ENCODE results near the gene GNAI3. TPM values are rescaled to one million over a fixed set of nuclear protein-coding genes. Genes with fewer than 3 reads are reported as not detected.

The GNAI3 gene
- total and polyA plus RNA-seq, 2 of the 8 experiments (the other 6 are each of a cell fraction or from before 2014, with no cell fraction given): 4.0 to 9.8 TPM

DNA sequence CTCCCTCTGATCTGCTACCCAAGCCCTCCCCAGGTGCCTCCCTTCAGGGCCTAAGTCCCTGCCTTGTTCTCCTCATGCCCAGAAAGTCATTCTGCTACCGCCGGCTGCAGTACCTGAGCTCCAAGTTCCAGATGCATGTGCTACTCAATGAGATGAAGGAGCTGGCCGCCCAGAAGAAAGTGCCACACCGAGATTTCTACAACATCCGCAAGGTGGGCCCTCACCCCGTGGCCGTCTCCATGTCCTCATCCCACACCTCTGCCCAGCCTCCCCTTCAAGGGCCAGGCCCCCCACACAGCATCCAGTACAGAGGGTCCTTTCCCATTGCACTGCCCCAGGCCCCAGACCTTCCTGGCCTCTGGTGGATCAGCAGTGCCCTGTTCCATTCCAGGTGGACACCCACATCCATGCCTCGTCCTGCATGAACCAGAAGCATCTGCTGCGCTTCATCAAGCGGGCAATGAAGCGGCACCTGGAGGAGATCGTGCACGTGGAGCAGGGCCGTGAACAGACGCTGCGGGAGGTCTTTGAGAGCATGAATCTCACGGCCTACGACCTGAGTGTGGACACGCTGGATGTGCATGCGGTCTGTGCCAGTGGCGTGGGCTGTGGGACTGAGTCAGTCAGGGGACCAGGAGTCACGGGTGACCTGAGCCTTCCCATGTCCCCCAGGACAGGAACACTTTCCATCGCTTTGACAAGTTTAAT lies 79.4 kb downstream of the GNAI3 start:
- H3K4ac ChIP-seq (replicated peaks; ENCODE audit: insufficient read length, low read depth, low read length): no peak overlapping the region
- no peak overlapping the region for H3K56ac ChIP-seq (replicated peaks; ENCODE audit: insufficient read length, low read depth, low read length)
- H3K27ac ChIP-seq (ENCODE audit: low read depth, low read length): no peak overlapping the region
- no peak overlapping the region for H2AFZ ChIP-seq (ENCODE audit: low read length)
- no peak overlapping the region for H2BK12ac ChIP-seq (ENCODE audit: low read depth, low read length)
- no peak overlapping the region for H4K8ac ChIP-seq (ENCODE audit: extremely low read depth, insufficient read depth, low read length)
- no peak overlapping the region for H2BK15ac ChIP-seq (ENCODE audit: low read length)
- peaks cover 3 to 23% of the 10 kb centered on the region in 2 experiments for H4K20me1 ChIP-seq (replicated peaks in 1 of 2; ENCODE audit: control insufficient read depth in 1 of 2, insufficient read depth in 2 of 2, low read length in 2 of 2)
- peaks cover 0 to 4% (median 0%) of the 10 kb centered on the region in 4 experiments; a peak in 5 of 7 replicates for H3K4me1 ChIP-seq (replicated peaks in 1 of 4; ENCODE audit: control insufficient read depth in 3 of 4, insufficient read depth in 4 of 4, low read length in 3 of 4)
- H4K91ac ChIP-seq (replicated peaks; ENCODE audit: insufficient read length, low read length): no peak overlapping the region
- no peak overlapping the region for H3K18ac ChIP-seq (ENCODE audit: extremely low read depth, low read length)
- H2BK120ac ChIP-seq (replicated peaks; ENCODE audit: low read depth, low read length): no peak overlapping the region
- H3K36me3 ChIP-seq (ENCODE audit: control insufficient read depth in 2 of 4, insufficient read depth in 4 of 4, low read length in 3 of 4): peaks cover 17 to 27% (median 24%) of the 10 kb centered on the region in 4 experiments
- no peak overlapping the region for H4K5ac ChIP-seq (ENCODE audit: insufficient read length, low read depth, low read length)
- peak in 1 of 2 experiments; percentile 22 for DNase-seq (ENCODE audit: low read depth in 1 of 2, low spot score in 2 of 2)
- no peak overlapping the region for H3K4me3 ChIP-seq (ENCODE audit: extremely low read depth in 1 of 4, insufficient read depth in 2 of 4, low read depth in 3 of 4, low read length in 4 of 4)
- H3K9me3 ChIP-seq (ENCODE audit: insufficient read depth in 2 of 2, low read depth in 1 of 2, low read length in 1 of 2): no peaks in the 10 kb centered on the region
- H3K4me2 ChIP-seq (ENCODE audit: insufficient read depth in 1 of 2, low read depth in 2 of 2, low read length in 2 of 2): no peak overlapping the region
- no peaks in the 10 kb centered on the region for H3K27me3 ChIP-seq (replicated peaks in 1 of 4; ENCODE audit: control insufficient read depth in 3 of 4, extremely low read depth in 1 of 4, insufficient read depth in 3 of 4, low read length in 3 of 4)
- H2BK20ac ChIP-seq (ENCODE audit: low read length): no peak overlapping the region
- no peak overlapping the region for H2AK5ac ChIP-seq (ENCODE audit: low read depth, low read length)
- CTCF ChIA-PET (ENCODE audit: partially characterized antibody): interaction anchor here (0.5 to 10.4 kb wide), 13 partner anchors 11 to 1774 kb away, joined by 3 to 73 read pairs (median 4); partner anchors contain the start of gene GNAI3
- no peak overlapping the region; a peak in 1 of 7 replicates for H3K9ac ChIP-seq (replicated peaks in 1 of 4; ENCODE audit: extremely low read depth in 1 of 4, low read depth in 3 of 4, low read length in 3 of 4)
- no peak overlapping the region; the same call in 1 of the 2 replicates for H2BK5ac ChIP-seq (ENCODE audit: low read depth, low read length)
- TF ChIP-seq TAF1 (IDR thresholded peaks at IDR 0.05; ENCODE audit: low read depth, low read length): no peak
- TF ChIP-seq ZNF274 (IDR thresholded peaks at IDR 0.05; ENCODE audit: borderline replicate concordance, extremely low read depth, low read length): no peak
- TF ChIP-seq JUN (IDR thresholded peaks at IDR 0.05; ENCODE audit: low read depth, low read length): no peak
- no peak for TF ChIP-seq BCL11A (IDR thresholded peaks at IDR 0.05; ENCODE audit: low read depth in 2 of 2, low read length in 2 of 2)
- TF ChIP-seq SAP30 (IDR thresholded peaks at IDR 0.05; ENCODE audit: insufficient read depth, insufficient replicate concordance, low read length): no peak
- no peak for TF ChIP-seq CTBP2 (IDR thresholded peaks at IDR 0.05; ENCODE audit: borderline replicate concordance, insufficient read depth, insufficient read length, low read length)
- TF ChIP-seq KDM1A (IDR thresholded peaks at IDR 0.05; ENCODE audit: borderline replicate concordance, low read length): no peak
- no peak for TF ChIP-seq EP300 (IDR thresholded peaks at IDR 0.05; ENCODE audit: borderline replicate concordance in 1 of 2, low read depth in 2 of 2, low read length in 2 of 2)
- no peak for TF ChIP-seq BACH1 (IDR thresholded peaks at IDR 0.05; ENCODE audit: low read length)
- H3K79me1 ChIP-seq (ENCODE audit: low read depth, low read length): peaks cover 10% of the 10 kb centered on the region
- no peak overlapping the region for H3K23ac ChIP-seq (ENCODE audit: insufficient read length)
- WGBS, 2 experiments (ENCODE audit: extremely low coverage in 1 of 2, insufficient coverage in 1 of 2, insufficient read length in 1 of 2, insufficient replicate concordance in 2 of 2, low coverage in 1 of 2, low lambda C conversion rate in 2 of 2, missing lambda C conversion rate in 1 of 2): 96% methylated on average over 23 of the region's 23 CpGs; no CpG with 5 or more reads in 1 of the 2 experiments
- POLR2A ChIA-PET (ENCODE audit: partially characterized antibody): interaction anchor here (1.1 kb wide), 1 partner anchor 79 kb away, joined by 4 read pairs; the partner anchor contains the start of gene GNAI3
- FAIRE-seq: no peak
- H3K79me2 ChIP-seq (ENCODE audit: control insufficient read depth in 1 of 2, insufficient read depth in 2 of 2, low read length in 2 of 2): peaks cover 0 to 18% of the 10 kb centered on the region in 2 experiments; a peak in 2 of 4 replicates
- no peak overlapping the region for H3K14ac ChIP-seq (ENCODE audit: insufficient read length)
- H3K23me2 ChIP-seq (ENCODE audit: low read depth, low read length): no peaks in the 10 kb centered on the region

Data from H1 (cell line).